H1 (cell line): ENCODE data around the gene SLC6A6. TPM values are rescaled to one million over a fixed set of nuclear protein-coding genes. Genes with fewer than 3 reads are reported as not detected.

Experiments used
- TBP ChIP-seq: IDR thresholded peaks from 2 replicates; pipeline ENCODE4 v1.6.1; 2011; ENCODE audit warnings: low read depth, low read length, improper control_type of control experiment
- polyA plus RNA-seq, 7 experiments: library from polyadenylated mRNA; depleted of rRNA in 3 of 7; stranded (reverse) in 5 of 7; unstranded in 2 of 7; fragments of >200 nt in 5 of 7; fragments of 200-250 nt in 2 of 7; gene quantifications; 1 replicate in 5 of 7; 2 replicates in 1 of 7; 4 replicates in 1 of 7; pipeline versions ENCODE4 v1.2.1 to v1.2.3, GENCODE V29; 2011 to 2013; ENCODE audit warnings: missing spikeins in 2 of 7, mixed read lengths in 2 of 7
- total RNA-seq: library from RNA; stranded (reverse); fragmentation: NEBNext Ultra II Directional; extraction: Animal tissue kit (Norgen Biotek cat#: 25700); gene quantifications from 2 replicates; pipeline ENCODE4 v1.2.1, GENCODE V29; 2021

The SLC6A6 gene
- total and polyA plus RNA-seq, 2 of the 8 experiments (the other 6 are each of a cell fraction or from before 2014, with no cell fraction given) = 66.2 to 144 TPM

- TF ChIP-seq TBP = no peak
These were observed 75.0 kb downstream of the SLC6A6 start (continued) for GRCh38 chr3:14477311-14477935.
